HG03280 (cell line): ENCODE measurements around the gene RAET1G.
"Not testable (repeated sequence)": the region's sequence is repeated elsewhere in the genome, so short reads cannot be mapped to it uniquely, and the experiment has no call there.

Experiments
- ATAC-seq: cut with Tn5 transposase; IDR thresholded peaks from one replicate; pipeline ENCODE4 v1.9.1; 2021; ENCODE audit warnings: mild to moderate bottlenecking, moderate library complexity; ENCODE audit not compliant: unreplicated experiment

The RAET1G gene

DNA sequence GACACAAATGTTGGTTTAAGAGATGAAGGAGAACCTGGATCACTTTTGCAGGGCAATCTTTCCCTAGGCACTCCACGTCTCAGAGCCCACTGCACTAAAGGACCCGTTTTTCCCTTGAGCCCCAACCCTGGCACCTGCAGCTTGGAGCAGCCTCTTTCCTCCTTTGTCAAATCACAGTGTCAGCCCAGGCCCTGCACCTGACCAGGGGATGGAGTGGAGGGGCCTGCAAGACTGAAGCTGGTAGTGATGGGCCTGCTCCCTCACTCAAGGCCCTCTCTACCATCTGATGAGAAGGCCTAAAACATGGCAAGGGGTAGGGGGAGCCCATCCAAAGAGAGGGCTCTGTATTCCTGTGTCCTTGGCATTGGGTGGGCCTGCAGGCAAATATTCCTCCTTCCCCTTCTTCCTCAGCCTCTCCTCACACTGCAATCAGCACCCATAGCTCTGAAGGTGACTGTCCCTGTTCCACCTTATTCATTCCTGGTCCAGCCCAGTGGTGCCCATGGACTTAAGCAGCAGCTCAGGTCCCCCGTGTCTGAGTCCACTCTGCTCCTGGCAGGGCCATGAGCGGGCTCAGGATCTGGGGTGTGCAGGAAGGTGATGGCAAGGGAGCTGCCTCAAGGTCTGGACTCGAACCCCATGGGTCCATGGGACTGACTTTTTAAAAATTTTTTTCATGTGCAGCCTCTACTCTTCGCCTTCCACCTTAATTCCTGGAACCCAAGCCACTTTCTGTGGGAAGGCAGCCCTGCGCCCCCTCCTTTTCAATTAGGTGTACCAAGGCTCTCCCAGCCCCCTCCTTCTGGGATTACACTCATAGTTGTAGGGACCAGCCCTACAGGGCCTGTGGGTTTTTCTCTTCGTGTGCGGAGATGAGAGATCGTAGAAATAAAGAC, 6.7 kb downstream of the RAET1G start:
- ATAC-seq: no peak

GRCh38 chr6:149913540-149914240, 9.2 kb downstream of the RAET1G start:
- ATAC-seq: no peak

- no peak for ATAC-seq
Measured at GRCh38 chr6:149913085-149913484, 9.8 kb downstream of the RAET1G start.

DNA sequence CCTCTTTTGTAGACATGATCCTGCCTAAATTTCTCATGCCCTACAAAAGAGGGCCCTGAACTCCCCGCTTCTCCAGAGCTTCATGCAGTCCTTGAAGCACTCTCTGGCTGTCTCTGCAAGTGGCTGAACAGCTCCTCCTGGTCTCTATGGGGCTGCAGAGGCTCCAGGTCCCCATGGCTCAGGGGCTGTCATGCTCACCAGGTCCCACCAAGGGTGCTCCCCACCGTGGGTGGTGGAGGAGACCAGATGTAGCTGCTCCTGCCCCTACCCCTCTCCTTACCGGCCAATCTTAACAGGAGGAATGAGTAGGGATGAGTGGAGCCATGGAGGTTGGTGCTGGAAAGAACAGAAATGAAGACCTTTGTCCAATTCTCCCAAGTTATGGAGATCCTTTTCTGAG, 10.2 kb downstream of the RAET1G start:
- not testable (repeated sequence) for ATAC-seq

DNA sequence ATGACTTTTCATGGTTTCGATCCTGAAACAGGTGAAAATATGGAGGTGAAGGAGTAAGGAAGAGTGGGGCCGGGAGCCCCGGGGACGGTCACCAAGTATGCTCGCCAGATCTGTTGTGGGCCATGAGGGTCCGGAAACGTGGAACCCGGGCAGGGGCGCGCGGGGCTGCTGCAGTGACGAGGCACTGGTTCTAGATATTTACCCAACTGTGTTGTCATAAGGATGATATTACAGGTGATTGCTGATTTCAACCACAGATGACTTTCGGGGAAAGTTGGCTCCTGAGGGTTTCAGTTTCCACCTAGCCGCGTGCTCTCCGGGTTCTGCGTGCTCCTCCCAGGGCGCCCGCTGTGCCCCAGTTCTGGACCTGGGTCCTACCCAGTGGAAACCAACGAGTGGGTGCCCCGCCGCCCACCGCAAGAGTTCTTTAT, 12.2 kb downstream of the RAET1G start:
- ATAC-seq: no peak

- ATAC-seq: no peak
Measured at GRCh38 chr6:149909701-149910470, 13.0 kb downstream of the RAET1G start.

DNA sequence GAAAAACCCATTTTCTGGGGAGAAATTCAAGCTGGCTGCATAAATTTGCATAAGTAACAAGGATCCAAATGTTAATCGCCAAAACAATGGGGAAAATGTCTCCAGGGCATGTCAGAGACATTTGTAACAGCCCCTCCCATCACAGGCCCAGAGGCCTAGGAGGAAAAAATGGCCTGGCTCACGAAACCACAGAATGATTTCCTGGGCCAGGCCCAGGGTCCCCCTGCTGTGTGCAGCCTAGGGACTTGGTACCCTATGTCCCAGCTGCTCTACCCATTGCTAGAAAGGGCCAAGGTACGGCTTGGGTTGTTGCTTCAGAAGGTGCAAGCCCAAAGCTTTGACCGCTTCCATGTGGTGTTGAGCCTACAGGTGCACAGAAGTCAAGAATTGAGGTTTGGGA, 14.4 kb downstream of the RAET1G start:
- not testable (repeated sequence) for ATAC-seq

GRCh38 chr6:149907317-149907716, 15.6 kb downstream of the RAET1G start:
- ATAC-seq: no peak

DNA sequence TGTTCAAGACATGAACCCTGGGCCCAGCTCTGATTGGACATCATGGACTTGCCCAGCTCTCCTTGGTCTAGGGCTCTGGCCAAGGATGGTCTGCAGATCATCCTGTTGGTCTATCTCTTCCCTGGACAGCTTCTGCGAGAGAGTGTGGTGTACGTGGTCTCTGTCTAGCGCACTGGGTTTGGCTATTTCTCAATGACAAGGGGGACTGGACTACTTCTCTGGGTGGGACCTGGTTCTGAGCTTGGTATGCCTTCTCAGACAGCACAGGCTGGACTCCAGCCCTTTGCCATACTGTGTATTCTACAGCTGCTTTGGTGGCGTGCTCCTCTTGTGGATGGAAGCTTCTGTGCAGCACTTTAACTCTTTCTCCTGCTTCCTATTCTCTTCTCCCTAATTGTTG, 16.5 kb downstream of the RAET1G start:
- ATAC-seq: no peak

- no peak for ATAC-seq
Measured at GRCh38 chr6:149905911-149906371, 17.0 kb downstream of the RAET1G start.

DNA sequence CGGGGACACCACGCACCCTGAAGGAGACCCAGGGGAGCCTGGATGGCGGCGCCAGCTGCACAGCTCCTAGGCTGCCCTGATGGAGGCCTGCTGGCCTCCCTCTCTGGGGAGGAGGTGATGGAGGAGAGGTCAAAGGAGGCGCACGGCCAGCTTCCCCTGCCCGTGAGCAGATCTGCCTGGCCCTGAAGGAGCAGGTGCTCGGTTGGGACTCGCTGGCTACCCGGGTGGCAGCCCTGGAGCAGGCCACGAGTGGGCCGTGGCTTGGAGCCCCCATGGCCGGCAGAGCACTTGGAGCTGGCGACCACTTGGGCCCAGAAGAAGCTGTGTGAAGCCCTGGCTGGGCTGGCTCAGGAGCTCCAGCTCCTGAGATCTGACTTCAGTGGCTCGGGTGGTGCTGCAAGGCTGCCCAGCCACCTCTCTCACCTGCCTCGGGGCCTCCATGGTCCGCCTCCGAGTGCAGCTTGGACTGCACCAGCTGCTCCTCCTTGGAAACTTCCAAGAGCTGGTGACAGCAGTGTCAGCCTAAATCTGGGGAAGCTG, 17.5 kb downstream of the RAET1G start:
- no peak for ATAC-seq

DNA sequence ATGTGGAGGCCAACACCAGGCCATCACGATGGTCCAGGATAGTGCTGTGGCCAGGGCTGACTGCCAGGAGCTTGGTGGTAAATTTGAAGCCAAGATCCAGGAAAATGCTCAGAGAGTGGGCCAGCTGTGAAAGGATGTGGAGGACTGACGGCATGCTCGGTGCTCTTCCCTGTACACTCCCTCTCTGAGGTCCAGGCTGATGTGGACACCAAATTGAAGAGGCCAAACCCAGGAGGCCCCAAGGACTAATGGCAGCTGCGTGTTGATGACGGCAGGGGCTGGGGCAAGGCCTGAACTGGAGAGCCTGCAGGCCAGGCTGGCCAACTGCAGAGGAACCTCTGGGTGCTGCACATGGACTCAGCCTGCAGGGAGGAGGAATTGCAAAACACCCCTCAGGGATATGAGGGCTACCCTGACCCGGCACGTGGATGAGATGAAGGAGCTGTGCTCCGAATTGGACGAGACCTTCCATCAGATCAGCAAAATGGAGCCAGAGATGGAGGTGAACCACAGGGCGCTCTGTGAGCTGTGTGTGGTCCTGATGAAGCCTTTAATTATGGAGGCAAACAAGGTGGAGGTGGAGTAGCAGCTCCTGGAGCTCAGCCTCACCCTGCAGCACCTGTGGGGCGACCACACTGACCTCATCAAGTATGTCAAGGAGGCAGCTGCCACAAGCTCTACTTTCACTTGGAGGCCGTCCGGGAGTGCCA, 18.1 kb downstream of the RAET1G start:
- ATAC-seq: no peak

DNA sequence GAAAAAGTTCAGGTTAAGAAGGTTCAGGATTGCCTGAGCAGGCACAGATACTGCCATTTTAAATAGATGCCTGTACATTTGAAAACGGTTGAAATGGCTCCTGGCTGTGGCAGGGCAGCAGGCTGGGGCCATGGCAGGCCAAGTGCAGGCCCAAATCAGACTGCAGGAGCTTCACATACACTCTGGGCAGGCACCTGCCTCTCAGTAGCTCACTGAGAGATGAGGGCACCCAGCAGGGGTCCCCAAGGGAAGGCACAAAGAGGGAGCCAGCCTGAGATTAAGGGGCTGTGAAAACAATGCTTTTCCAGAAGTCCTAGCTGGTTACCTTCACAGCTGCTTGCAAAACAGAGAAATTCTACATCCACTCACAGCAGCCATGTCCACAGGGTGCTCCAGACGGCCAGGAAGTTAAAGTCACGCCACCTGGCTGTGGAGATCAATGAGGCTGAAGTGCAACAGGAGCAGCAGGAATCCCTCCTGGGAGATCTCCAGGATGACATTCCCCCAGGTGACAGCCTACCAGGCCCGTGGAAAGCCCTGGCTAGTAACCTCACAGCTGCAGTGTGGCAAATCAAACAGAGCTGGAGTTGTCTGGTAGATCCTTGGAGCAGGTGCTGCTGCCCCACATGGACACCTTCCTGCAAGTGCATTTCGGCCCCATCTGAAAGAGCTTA, 18.8 kb downstream of the RAET1G start:
- no peak for ATAC-seq

GRCh38 chr6:149901444-149902140, 21.3 kb downstream of the RAET1G start:
- no peak for ATAC-seq

GRCh38 chr6:149900620-149901443, 22.1 kb downstream of the RAET1G start:
- ATAC-seq: no peak

- no peak for ATAC-seq
Measured at GRCh38 chr6:149899926-149900619, 22.8 kb downstream of the RAET1G start.

DNA sequence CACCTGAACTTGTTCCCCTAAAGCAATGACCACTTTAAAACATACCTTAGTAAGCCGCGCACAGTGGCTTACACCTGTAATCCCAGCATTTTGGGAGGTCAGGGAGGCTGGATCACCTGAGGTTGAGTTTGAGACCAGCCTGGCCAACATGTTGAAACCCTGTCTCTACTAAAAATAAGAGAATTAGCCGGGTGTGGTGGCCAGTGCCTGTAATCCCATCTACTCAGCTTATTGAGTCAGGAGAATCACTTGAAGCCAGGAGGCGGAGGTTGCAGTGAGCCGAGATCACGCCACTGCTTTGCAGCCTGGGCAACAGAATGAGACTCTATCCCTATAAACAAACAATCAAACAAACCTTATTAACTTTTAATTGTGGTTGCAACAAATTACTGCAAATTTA, 23.4 kb downstream of the RAET1G start:
- no peak for ATAC-seq

GRCh38 chr6:149898966-149899365, 24.0 kb downstream of the RAET1G start:
- ATAC-seq: no peak
